Lower lobe of right lung (tissue), 2 donors: ENCODE data around the gene RABL3. TPM values are rescaled to one million over a fixed set of nuclear protein-coding genes. Genes with fewer than 3 reads are reported as not detected.

ENCODE experiments used
- ATAC-seq, 2 donors: fragments of 200-7000 bp; cut with Tn5 transposase; one replicate each; pipeline ENCODE4 v1.9.1; 2020 to 2022; ENCODE audit warnings: mild to moderate bottlenecking in 2 of 2, moderate library complexity in 2 of 2
- DNase-seq: peaks from one replicate; pipeline ENCODE4 v3.0.0-alpha.2; 2020
- H3K27ac ChIP-seq: fragments of 200-600 bp; one replicate; pipeline ENCODE4 v1.8.0; 2022
- H3K27me3 ChIP-seq: fragments of 200-600 bp; one replicate; pipeline ENCODE4 v1.8.0; 2022; ENCODE audit warnings: low read depth
- H3K36me3 ChIP-seq: fragments of 200-600 bp; one replicate; pipeline ENCODE4 v1.8.0; 2022; ENCODE audit warnings: mild to moderate bottlenecking
- H3K4me1 ChIP-seq: fragments of 200-600 bp; one replicate; pipeline ENCODE4 v1.8.0; 2022
- H3K4me3 ChIP-seq: fragments of 200-600 bp; one replicate; pipeline ENCODE4 v1.8.0; 2022; ENCODE audit warnings: mild to moderate bottlenecking
- H3K9me3 ChIP-seq: fragments of 200-600 bp; one replicate; pipeline ENCODE4 v1.8.0; 2022
- CTCF ChIP-seq: fragments of 200-600 bp; IDR thresholded peaks from one replicate; pipeline ENCODE4 v1.8.0; 2022; ENCODE audit warnings: antibody characterized with exemption, mild to moderate bottlenecking
- intact Hi-C: fragments of 100-400 bp; cut with DNase I; formaldehyde crosslinking; loops from one replicate; pipeline ENCODE4 v1.11.0; 2022
- total RNA-seq: library from RNA; stranded (reverse); fragmentation: NEBNext Ultra II Directional; extraction: Animal tissue kit (Norgen Biotek cat#: 25700); gene quantifications from one replicate; pipeline ENCODE4 v1.2.1, GENCODE V29; 2021
- donor health status: DM: no; HTN: yes; CAD: no; lungs with severe emphysema.

The RABL3 gene
- total RNA-seq, 1 donor from 2014 or later = 24.5 TPM

GRCh38 chr3:120683213-120683612, 59.1 kb downstream of the RABL3 start:
- Histone ChIP-seq H3K27ac (no peak overlapping the region), H3K27me3 (no peaks in the 10 kb centered on the region), H3K36me3 (peaks cover under 1% of the 10 kb centered on the region), H3K9me3 (no peaks in the 10 kb centered on the region), H3K4me1 (peaks cover 14% of the 10 kb centered on the region), H3K4me3 (no peak overlapping the region)
- no peak for DNase-seq
- intact Hi-C loops = no loop called here
- ATAC-seq = no peak
- TF ChIP-seq CTCF = no peak

GRCh38 chr3:120682095-120682681, 60.1 kb downstream of the RABL3 start, which contains the start of gene HGD:
TSS of gene HGD (minus strand) at chr3:120682239. CDS start at chr3:120682111, 128 bp downstream.
- Histone ChIP-seq H3K9me3 (no peaks in the 10 kb centered on the region), H3K4me1 (peaks cover 18% of the 10 kb centered on the region), H3K27ac (no peak within 1 kb of the TSS), H3K36me3 (no peaks in the 10 kb centered on the region), H3K4me3 (no peak within 1 kb of the TSS), H3K27me3 (no peaks in the 10 kb centered on the region)
- ATAC-seq (peak; percentile 76 to 77), DNase-seq (no peak)
- no peak for TF ChIP-seq CTCF
- intact Hi-C loops = no loop called here

GRCh38 chr3:120681506-120682038, 60.7 kb downstream of the RABL3 start:
- intact Hi-C loops = no loop called here
- H3K9me3 ChIP-seq = no peaks in the 10 kb centered on the region
- no peak overlapping the region for H3K4me3 ChIP-seq
- no peaks in the 10 kb centered on the region for H3K27me3 ChIP-seq
- H3K27ac ChIP-seq = no peak overlapping the region
- DNase-seq (no peak), ATAC-seq (no peak)
- H3K4me1 ChIP-seq = peaks cover 18% of the 10 kb centered on the region
- H3K36me3 ChIP-seq = no peaks in the 10 kb centered on the region
- no peak for TF ChIP-seq CTCF

- no peak for ATAC-seq
- no peak for DNase-seq
- Histone ChIP-seq H3K27ac (no peak overlapping the region), H3K4me3 (no peak overlapping the region), H3K36me3 (no peaks in the 10 kb centered on the region), H3K9me3 (no peaks in the 10 kb centered on the region), H3K27me3 (no peaks in the 10 kb centered on the region), H3K4me1 (peaks cover 18% of the 10 kb centered on the region)
- intact Hi-C loops = no loop called here
- TF ChIP-seq CTCF = no peak
Measured at GRCh38 chr3:120681018-120681417, 61.3 kb downstream of the RABL3 start.

- H3K4me1 ChIP-seq = peaks cover 18% of the 10 kb centered on the region
- DNase-seq = no peak
- no peak for ATAC-seq
- H3K9me3 ChIP-seq = no peaks in the 10 kb centered on the region
- H3K27me3 ChIP-seq = no peaks in the 10 kb centered on the region
- intact Hi-C loops = no loop called here
- H3K27ac ChIP-seq = no peak overlapping the region
- H3K36me3 ChIP-seq = no peaks in the 10 kb centered on the region
- H3K4me3 ChIP-seq = no peak overlapping the region
- no peak for TF ChIP-seq CTCF
Measured at GRCh38 chr3:120680193-120680894, 62.0 kb downstream of the RABL3 start.
